Measurements from ENCODE around the gene SERTAD4.

Gene SERTAD4

DNA sequence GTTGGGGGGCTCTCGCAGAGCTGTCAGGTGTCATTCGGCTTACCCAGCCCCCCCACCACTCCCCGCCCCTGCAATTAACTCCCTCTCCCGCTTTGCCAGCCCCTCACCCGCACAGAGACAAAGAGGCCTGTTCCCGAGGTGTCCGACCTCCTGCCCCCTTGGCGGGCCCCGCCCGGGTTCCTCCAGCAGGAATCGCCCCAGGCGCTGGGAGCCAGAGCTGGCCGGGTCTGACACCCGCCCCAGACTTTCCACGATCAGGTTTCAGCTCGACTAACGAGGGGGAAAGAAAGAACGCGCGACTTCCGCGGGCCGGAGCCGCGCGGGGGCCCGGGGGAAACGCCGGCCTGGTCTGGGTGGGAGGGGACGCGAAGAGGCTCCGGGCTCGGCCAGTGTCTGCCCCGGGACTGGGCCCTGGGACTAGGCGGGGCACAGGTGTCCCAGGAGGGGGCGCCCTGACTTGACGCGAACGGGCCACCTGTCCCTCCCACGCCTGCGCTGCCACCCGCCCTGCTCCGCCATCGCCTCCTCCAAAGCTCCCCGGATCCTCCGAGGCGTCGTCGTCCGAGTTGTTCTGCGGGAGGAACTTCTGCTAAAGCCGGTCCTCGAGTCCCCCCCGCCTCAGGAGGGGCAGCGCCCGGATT, 59.8 kb downstream of the SERTAD4 start:
- H3K27ac Mint-ChIP-seq: peak overlapping the region; percentile 97 to 98 (median 98)

DNA sequence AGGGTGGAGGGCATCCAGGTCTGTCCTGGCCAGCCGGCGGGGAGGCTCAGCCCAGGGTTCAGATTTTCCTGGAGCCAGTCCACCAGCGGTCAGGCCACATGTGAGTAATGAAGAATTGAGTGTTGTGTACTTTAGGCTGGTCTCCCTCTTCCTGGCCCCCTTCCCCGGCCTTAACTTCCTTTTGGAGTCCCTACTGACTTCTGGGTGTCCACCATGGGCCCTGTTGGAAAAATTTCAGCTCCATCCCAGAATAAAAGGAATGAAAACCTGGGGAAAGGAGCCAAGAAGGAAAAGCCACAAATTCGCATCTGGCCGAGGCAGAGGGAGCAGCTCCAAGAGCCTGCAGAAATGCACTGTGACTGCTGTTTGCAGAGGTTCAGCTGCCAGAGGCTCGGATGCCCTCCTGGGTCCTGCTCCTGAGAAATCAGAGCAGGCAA, 60.6 kb downstream of the SERTAD4 start:
- peak overlapping the region; percentile 97 to 98 (median 98) for H3K27ac Mint-ChIP-seq
- peaks cover 39% of the 10 kb centered on the region for H3K27me3 Mint-ChIP-seq (ENCODE audit: low read depth)
- H3K4me3 Mint-ChIP-seq: peak overlapping the region; percentile 76 to 86 (median 79)
- peaks cover 67% of the 10 kb centered on the region for H3K4me1 Mint-ChIP-seq
- H3K36me3 Mint-ChIP-seq (ENCODE audit: low read depth): no peaks in the 10 kb centered on the region
- TF ChIP-seq, protein P1, sequence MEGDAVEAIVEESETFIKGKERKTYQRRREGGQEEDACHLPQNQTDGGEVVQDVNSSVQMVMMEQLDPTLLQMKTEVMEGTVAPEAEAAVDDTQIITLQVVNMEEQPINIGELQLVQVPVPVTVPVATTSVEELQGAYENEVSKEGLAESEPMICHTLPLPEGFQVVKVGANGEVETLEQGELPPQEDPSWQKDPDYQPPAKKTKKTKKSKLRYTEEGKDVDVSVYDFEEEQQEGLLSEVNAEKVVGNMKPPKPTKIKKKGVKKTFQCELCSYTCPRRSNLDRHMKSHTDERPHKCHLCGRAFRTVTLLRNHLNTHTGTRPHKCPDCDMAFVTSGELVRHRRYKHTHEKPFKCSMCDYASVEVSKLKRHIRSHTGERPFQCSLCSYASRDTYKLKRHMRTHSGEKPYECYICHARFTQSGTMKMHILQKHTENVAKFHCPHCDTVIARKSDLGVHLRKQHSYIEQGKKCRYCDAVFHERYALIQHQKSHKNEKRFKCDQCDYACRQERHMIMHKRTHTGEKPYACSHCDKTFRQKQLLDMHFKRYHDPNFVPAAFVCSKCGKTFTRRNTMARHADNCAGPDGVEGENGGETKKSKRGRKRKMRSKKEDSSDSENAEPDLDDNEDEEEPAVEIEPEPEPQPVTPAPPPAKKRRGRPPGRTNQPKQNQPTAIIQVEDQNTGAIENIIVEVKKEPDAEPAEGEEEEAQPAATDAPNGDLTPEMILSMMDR (IDR thresholded peaks at IDR 0.05; ENCODE audit: unreplicated experiment in 3 of 3): no peak
- H3K9me3 Mint-ChIP-seq: no peaks in the 10 kb centered on the region

More for the DNA sequence above, 59.8 kb downstream of the SERTAD4 start:
- peaks cover 43% of the 10 kb centered on the region for H3K27me3 Mint-ChIP-seq (ENCODE audit: low read depth)
- H3K4me3 Mint-ChIP-seq: peak overlapping the region; percentile 76 to 86 (median 79)
- H3K4me1 Mint-ChIP-seq: peaks cover 61% of the 10 kb centered on the region
- no peaks in the 10 kb centered on the region for H3K9me3 Mint-ChIP-seq
- TF ChIP-seq, protein P1 (IDR thresholded peaks at IDR 0.05; ENCODE audit: unreplicated experiment in 3 of 3): peak in 1 of 3 experiments; percentile 33
- H3K36me3 Mint-ChIP-seq (ENCODE audit: low read depth): no peaks in the 10 kb centered on the region

DNA sequence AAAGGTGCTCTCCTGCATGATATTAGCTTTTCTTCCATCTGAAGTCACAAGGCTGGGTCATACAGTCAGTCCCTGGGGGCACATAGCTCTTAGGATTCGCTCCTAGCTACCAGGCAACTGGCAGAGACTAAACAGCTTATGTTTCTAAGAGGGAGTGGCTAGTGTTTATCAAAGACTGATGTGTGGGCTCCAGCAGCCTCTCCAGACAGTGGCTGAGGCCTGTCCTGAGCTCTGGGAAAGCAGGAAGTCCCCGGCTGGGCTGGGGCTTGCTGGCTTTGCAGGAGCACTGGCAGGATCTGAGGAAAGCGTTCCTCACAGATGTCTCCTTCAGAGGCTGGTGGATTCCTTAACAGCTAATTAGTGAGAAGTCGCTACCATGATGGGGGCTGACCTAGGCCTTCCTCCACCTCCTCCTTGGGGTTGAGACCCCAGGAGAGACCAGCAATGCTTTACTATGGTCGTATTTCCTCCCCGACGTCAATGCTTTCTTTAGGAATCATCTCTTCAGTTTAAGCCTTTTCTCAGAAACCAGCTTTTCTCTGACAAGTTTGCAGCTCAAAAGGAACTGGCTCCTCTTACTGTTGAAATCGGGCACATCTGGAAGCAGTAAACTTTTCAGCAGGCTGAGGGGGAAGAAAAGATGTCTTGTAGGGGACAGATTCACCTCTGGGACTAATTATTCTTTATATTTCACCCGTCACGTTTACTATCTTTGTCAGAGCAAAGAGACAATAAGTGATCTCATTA, 62.6 kb downstream of the SERTAD4 start:
- peaks cover 32% of the 10 kb centered on the region for H3K27me3 Mint-ChIP-seq (ENCODE audit: low read depth)
- H3K36me3 Mint-ChIP-seq (ENCODE audit: low read depth): no peaks in the 10 kb centered on the region
- H3K9me3 Mint-ChIP-seq: no peaks in the 10 kb centered on the region
- peak overlapping the region; percentile 58 to 69 (median 68) for H3K4me3 Mint-ChIP-seq
- TF ChIP-seq, protein P1 (IDR thresholded peaks at IDR 0.05; ENCODE audit: unreplicated experiment in 3 of 3): no peak
- H3K4me1 Mint-ChIP-seq: peaks cover 66% of the 10 kb centered on the region
- peak overlapping the region; percentile 83 to 97 (median 96) for H3K27ac Mint-ChIP-seq

All from nephron (organoid).